K562 (cell line): ENCODE results near the gene CDH8. TPM values are rescaled to one million over a fixed set of nuclear protein-coding genes. Genes with fewer than 3 reads are reported as not detected.

ENCODE experiments used
- ATAC-seq: fragments of 200-7000 bp; cut with Tn5 transposase; 3 replicates; pipeline ENCODE4 v1.9.1; 2020; ENCODE audit warnings: moderate library complexity
- BruUV-seq: library from RNA; stranded (reverse); fragments of 400-500 nt; replicated peaks from 2 replicates; lab custom pipeline; 2021; lab: Mats Ljungman, UMichigan
- CTCF ChIA-PET: fragments of 300-600 bp; formaldehyde crosslinking; extraction: SDS; loops from one replicate; lab custom pipeline; 2021; ENCODE audit warnings: low intra/inter-chr PET ratio; lab: Yijun Ruan, JAX
- POLR2A ChIA-PET: fragments of 300-600, 350-650 bp; sonication (Branson Sonifier 250); formaldehyde crosslinking; extraction: SDS; loops from one replicate; lab custom pipeline; 2021; ENCODE audit warnings: antibody characterized with exemption, inconsistent platforms; lab: Yijun Ruan, JAX
- DNase-seq, 4 experiments: peaks; one replicate each; pipeline versions ENCODE4 v3.0.0 to v3.0.0-alpha.2; 2011 to 2018; ENCODE audit warnings: low spot score in 3 of 4, mixed read lengths in 3 of 4; ENCODE audit errors: extremely low read depth in 1 of 4
- FAIRE-seq: peaks from 2 replicates; lab custom pipeline; 2011; peaks lifted over from hg19 to GRCh38; lab: Jason Lieb, UNC
- H2AFZ ChIP-seq: 2 replicates; pipeline ENCODE4 v1.6.0; 2011; ENCODE audit warnings: low read depth, low read length, control low read depth, inconsistent platforms
- H3K27ac ChIP-seq: fragments of 200-600 bp; 3 replicates; pipeline ENCODE4 v1.8.0; 2011; ENCODE audit warnings: low read depth, mild to moderate bottlenecking, control low read depth, inconsistent platforms, low read length, moderate library complexity, mixed read lengths; ENCODE audit errors: extremely low read depth
- H3K27me3 ChIP-seq, 2 experiments: fragments of 300-600 bp in 1 of 2; 2 replicates in 1 of 2; 3 replicates in 1 of 2; pipeline versions ENCODE4 v1.6.0 to v1.8.0; 2011; ENCODE audit warnings: inconsistent platforms in 2 of 2, low read length in 2 of 2, mild to moderate bottlenecking in 1 of 2, mixed read lengths in 1 of 2, moderate library complexity in 1 of 2; ENCODE audit not compliant: control insufficient read depth in 2 of 2, insufficient read depth in 2 of 2
- H3K36me3 ChIP-seq: fragments of 300-600 bp; 3 replicates; pipeline ENCODE4 v1.8.0; 2011; ENCODE audit warnings: mild to moderate bottlenecking, low read length, inconsistent platforms; ENCODE audit not compliant: control insufficient read depth, insufficient read depth
- H3K4me1 ChIP-seq, 2 experiments: fragments of 200-600 bp in 1 of 2; replicated peaks in 1 of 2; 2 replicates in 1 of 2; 3 replicates in 1 of 2; pipeline versions ENCODE4 v1.5.1 to v1.8.0; 2011; ENCODE audit warnings: inconsistent platforms in 2 of 2, low read length in 2 of 2, mild to moderate bottlenecking in 1 of 2, mixed read lengths in 1 of 2, moderate library complexity in 1 of 2; ENCODE audit not compliant: control insufficient read depth in 2 of 2, insufficient read depth in 2 of 2
- H3K4me2 ChIP-seq: 2 replicates; pipeline ENCODE4 v1.6.1; 2011; ENCODE audit warnings: low read length, control low read depth, inconsistent platforms, mixed read lengths; ENCODE audit not compliant: insufficient read depth
- H3K4me3 ChIP-seq: fragments of 200-600 bp; sonication (generic), shearing (Covaris generic); 2 replicates; pipeline ENCODE4 v1.5.1; 2016; ENCODE audit warnings: control low read depth, inconsistent platforms
- H3K79me2 ChIP-seq: fragments of 200-600 bp; 3 replicates; pipeline ENCODE4 v1.8.0; 2011; ENCODE audit warnings: low read length, inconsistent platforms; ENCODE audit not compliant: control insufficient read depth, insufficient read depth
- H3K9ac ChIP-seq, 2 experiments: 2 replicates each; pipeline versions ENCODE4 v1.6.0 to v1.6.1; 2011; ENCODE audit warnings: low read depth in 2 of 2, low read length in 2 of 2, control low read depth in 1 of 2, inconsistent platforms in 1 of 2, mild to moderate bottlenecking in 1 of 2, mixed read lengths in 1 of 2; ENCODE audit not compliant: insufficient read depth in 1 of 2
- H3K9me1 ChIP-seq: one replicate; pipeline ENCODE4 v1.6.0; 2011; ENCODE audit warnings: inconsistent platforms, mild to moderate bottlenecking, low read length, moderate library complexity; ENCODE audit not compliant: control insufficient read depth, insufficient read depth
- H3K9me3 ChIP-seq: replicated peaks from 2 replicates; pipeline ENCODE4 v1.5.1; 2011; ENCODE audit warnings: low read depth, low read length, inconsistent platforms; ENCODE audit not compliant: control insufficient read depth, insufficient read depth
- H4K20me1 ChIP-seq: replicated peaks from 2 replicates; pipeline ENCODE4 v1.6.1; 2011; ENCODE audit warnings: low read length, inconsistent platforms, mixed read lengths; ENCODE audit not compliant: control insufficient read depth, insufficient read depth
- CHD1 ChIP-seq: fragments of 200-600 bp; sonication (generic); IDR thresholded peaks from one replicate; pipeline ENCODE4 v1.6.1; 2012; ENCODE audit warnings: mild to moderate bottlenecking, moderate library complexity, low read length, inconsistent platforms
- CREB1 ChIP-seq, 2 experiments: sonication (generic) in 1 of 2; formaldehyde crosslinking in 1 of 2; IDR thresholded peaks; 2 replicates each; pipeline versions ENCODE4 v1.6.1 to v1.8.0; 2012 to 2022; ENCODE audit warnings: inconsistent platforms in 1 of 2, mild to moderate bottlenecking in 1 of 2, missing genetic modification reagents in 1 of 2, moderate library complexity in 1 of 2
- FOXA1 ChIP-seq: fragments of 450-650 bp; IDR thresholded peaks from 2 replicates; pipeline ENCODE4 v1.6.1; 2016; ENCODE audit warnings: mild to moderate bottlenecking, borderline replicate concordance
- GATAD2B ChIP-seq: fragments of 450-650 bp; IDR thresholded peaks from 2 replicates; pipeline ENCODE4 v1.6.1; 2017; ENCODE audit warnings: mild to moderate bottlenecking, borderline replicate concordance
- MAZ ChIP-seq, 2 experiments: fragments of 450-650 bp in 1 of 2; sonication (generic) in 1 of 2; formaldehyde crosslinking; IDR thresholded peaks in 1 of 2; conservative IDR thresholded peaks in 1 of 2; 2 replicates each; pipeline versions ENCODE4 v1.4.0 to v1.5.0; 2020; ENCODE audit warnings: mild to moderate bottlenecking in 1 of 2, missing genetic modification reagents in 1 of 2
- MCM5 ChIP-seq: fragments of 450-650 bp; IDR thresholded peaks from 2 replicates; pipeline ENCODE4 v1.6.1; 2016; ENCODE audit warnings: low read depth
- NFE2L1 ChIP-seq: fragments of 450-650 bp; IDR thresholded peaks from 2 replicates; pipeline ENCODE4 v1.6.1; 2016; ENCODE audit warnings: missing genetic modification characterization, low read depth, mild to moderate bottlenecking, missing compliant biosample characterization, moderate library complexity, borderline replicate concordance
- TCFL5 ChIP-seq: fragments of 250-450 bp; sonication (Bioruptor Pico); conservative IDR thresholded peaks from 2 replicates; pipeline ENCODE4 v1.6.1; 2021; ENCODE audit warnings: mild to moderate bottlenecking, moderate library complexity, matching md5 sums
- ZNF134 ChIP-seq: fragments of 250-450 bp; sonication (Bioruptor Pico); conservative IDR thresholded peaks from 2 replicates; pipeline ENCODE4 v1.4.0; 2020
- ZNF316 ChIP-seq: fragments of 450-650 bp; IDR thresholded peaks from 2 replicates; pipeline ENCODE4 v1.6.1; 2016
- ZNF561 ChIP-seq: fragments of 450-650 bp; formaldehyde crosslinking; conservative IDR thresholded peaks from 2 replicates; pipeline ENCODE4 v1.4.0; 2020; ENCODE audit warnings: mild to moderate bottlenecking, moderate library complexity
- WGBS: fragments of 100-300 bp; shearing (Covaris generic); methylation state at CpG from one replicate; pipeline ENCODE4 v1.1.6; 2016; ENCODE audit warnings: low coverage, mixed read lengths; ENCODE audit not compliant: insufficient coverage; ENCODE audit errors: missing lambda C conversion rate; 5-methylcytosine and 5-hydroxymethylcytosine counted together
- in situ Hi-C: fragments of 300-500 bp; cut with MboI; formaldehyde crosslinking; loops from 4 replicates; pipeline ENCODE4 v1.15.0; 2018; ENCODE audit warnings: inconsistent platforms, mixed read lengths
- intact Hi-C: fragments of 100-400 bp; cut with micrococcal nuclease; formaldehyde crosslinking; loops from 2 replicates; pipeline ENCODE4 v1.14.2; 2022
- polyA plus RNA-seq, 8 experiments: library from polyadenylated mRNA; depleted of rRNA in 4 of 8; stranded (reverse) in 5 of 8; unstranded in 3 of 8; fragments of >200 nt; fragmentation: Nextera tagmentation in 2 of 8; fragmentation: Illumina TruSeq in 1 of 8; extraction: Ambion mirVana in 2 of 8; extraction: Trizol in 1 of 8; gene quantifications; 2 replicates each; pipeline versions ENCODE4 v1.2.1 to v1.2.3, GENCODE V29; 2011 to 2014; ENCODE audit warnings: inconsistent platforms in 1 of 8, missing spikeins in 1 of 8
- total RNA-seq, 7 experiments: library from RNA; depleted of rRNA in 6 of 7; stranded (reverse); fragments of >200 nt in 6 of 7; fragmentation: Illumina TruSeq in 2 of 7; extraction: Trizol in 2 of 7; gene quantifications; 2 replicates each; pipeline versions ENCODE4 v1.2.1 to v1.2.3, GENCODE V29; 2011 to 2021; ENCODE audit warnings: low replicate concordance in 1 of 7
- TF ChIP-seq, protein P1 (sequence below): sonication (generic); formaldehyde crosslinking; IDR thresholded peaks from 2 replicates; pipeline ENCODE4 v1.8.0; 2023; ENCODE audit warnings: mild to moderate bottlenecking, missing genetic modification reagents
- TF ChIP-seq, protein P2 (sequence below): sonication (generic); formaldehyde crosslinking; IDR thresholded peaks from 2 replicates; pipeline ENCODE4 v1.8.0; 2022; ENCODE audit warnings: mild to moderate bottlenecking, missing genetic modification reagents
- TF ChIP-seq, protein P3 (sequence below): fragments of 450-650 bp; IDR thresholded peaks from 2 replicates; pipeline ENCODE4 v1.6.1; 2016
- TF ChIP-seq, protein P4 (sequence below): fragments of 450-650 bp; formaldehyde crosslinking; IDR thresholded peaks from 2 replicates; pipeline ENCODE4 v1.4.0; 2022; ENCODE audit warnings: missing genetic modification characterization

CDH8 gene
- total and polyA plus RNA-seq, 9 of the 15 experiments (the other 6 are each of a cell fraction or from before 2014, with no cell fraction given), result 0.22 to 1.4 (median 0.42) TPM; not detected in 4

DNA sequence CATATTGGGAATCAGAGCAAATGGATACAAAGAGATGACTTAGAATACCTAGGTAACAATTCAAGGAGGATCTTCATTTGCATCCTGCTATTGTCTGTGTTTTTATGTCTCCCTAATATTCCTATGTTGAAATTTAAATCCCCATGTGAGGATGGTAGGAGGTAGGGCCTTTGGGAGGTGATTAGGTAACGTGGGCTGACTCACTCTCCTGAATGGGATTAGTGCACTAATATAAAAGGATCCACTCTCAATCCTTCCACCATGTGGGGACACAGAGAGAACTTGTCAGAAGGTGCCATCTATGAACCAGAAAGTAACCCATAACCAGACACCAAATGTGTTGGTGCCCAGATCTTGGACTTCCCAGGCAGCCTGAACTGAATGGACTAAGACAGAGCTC, 83.4 kb downstream of the CDH8 start (continued):
- TF ChIP-seq, protein P1, sequence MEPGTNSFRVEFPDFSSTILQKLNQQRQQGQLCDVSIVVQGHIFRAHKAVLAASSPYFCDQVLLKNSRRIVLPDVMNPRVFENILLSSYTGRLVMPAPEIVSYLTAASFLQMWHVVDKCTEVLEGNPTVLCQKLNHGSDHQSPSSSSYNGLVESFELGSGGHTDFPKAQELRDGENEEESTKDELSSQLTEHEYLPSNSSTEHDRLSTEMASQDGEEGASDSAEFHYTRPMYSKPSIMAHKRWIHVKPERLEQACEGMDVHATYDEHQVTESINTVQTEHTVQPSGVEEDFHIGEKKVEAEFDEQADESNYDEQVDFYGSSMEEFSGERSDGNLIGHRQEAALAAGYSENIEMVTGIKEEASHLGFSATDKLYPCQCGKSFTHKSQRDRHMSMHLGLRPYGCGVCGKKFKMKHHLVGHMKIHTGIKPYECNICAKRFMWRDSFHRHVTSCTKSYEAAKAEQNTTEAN, result no peak
- TF ChIP-seq CREB1 (IDR thresholded peaks at IDR 0.05) (no peak), CREB1 (CRISPR knock-in tag; IDR thresholded peaks at IDR 0.05) (no peak), ZNF561 (CRISPR knock-in tag) (no peak), ZNF134 (CRISPR knock-in tag) (no peak), ZNF316 (no peak)
- TF ChIP-seq, protein P2, sequence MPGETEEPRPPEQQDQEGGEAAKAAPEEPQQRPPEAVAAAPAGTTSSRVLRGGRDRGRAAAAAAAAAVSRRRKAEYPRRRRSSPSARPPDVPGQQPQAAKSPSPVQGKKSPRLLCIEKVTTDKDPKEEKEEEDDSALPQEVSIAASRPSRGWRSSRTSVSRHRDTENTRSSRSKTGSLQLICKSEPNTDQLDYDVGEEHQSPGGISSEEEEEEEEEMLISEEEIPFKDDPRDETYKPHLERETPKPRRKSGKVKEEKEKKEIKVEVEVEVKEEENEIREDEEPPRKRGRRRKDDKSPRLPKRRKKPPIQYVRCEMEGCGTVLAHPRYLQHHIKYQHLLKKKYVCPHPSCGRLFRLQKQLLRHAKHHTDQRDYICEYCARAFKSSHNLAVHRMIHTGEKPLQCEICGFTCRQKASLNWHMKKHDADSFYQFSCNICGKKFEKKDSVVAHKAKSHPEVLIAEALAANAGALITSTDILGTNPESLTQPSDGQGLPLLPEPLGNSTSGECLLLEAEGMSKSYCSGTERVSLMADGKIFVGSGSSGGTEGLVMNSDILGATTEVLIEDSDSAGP, result no peak
- TF ChIP-seq, all 486 proteins: peak for 0

DNA sequence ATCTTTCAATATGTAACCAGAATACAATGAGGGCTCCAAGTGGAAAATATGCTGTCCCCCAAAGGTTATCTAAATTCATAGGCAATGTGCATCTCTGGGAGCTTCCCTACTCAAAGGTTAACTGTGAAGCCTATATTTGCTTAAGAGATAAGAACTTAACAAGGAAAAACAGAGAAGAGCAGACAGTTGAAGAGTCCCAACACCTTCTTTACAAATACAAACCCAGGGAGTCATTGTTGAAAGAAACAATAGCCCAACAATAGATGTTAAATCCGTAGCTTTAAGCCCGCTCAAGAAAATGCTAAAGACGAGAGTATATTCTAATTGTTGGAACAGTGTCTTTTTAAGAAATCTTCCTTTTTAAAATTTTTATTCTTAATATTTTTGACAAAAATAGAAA, 87.8 kb downstream of the CDH8 start:
- no peak for TF ChIP-seq MCM5
- TF ChIP-seq MAZ (CRISPR knock-in tag; conservative IDR thresholded peaks at IDR 0.05 in 1 of 2, IDR thresholded peaks at IDR 0.05 in 1 of 2), result no peak
- no peak for TF ChIP-seq CHD1
- no peak for TF ChIP-seq GATAD2B
- TF ChIP-seq, protein P3, sequence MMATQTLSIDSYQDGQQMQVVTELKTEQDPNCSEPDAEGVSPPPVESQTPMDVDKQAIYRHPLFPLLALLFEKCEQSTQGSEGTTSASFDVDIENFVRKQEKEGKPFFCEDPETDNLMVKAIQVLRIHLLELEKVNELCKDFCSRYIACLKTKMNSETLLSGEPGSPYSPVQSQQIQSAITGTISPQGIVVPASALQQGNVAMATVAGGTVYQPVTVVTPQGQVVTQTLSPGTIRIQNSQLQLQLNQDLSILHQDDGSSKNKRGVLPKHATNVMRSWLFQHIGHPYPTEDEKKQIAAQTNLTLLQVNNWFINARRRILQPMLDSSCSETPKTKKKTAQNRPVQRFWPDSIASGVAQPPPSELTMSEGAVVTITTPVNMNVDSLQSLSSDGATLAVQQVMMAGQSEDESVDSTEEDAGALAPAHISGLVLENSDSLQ, result no peak
- TF ChIP-seq, protein P4, sequence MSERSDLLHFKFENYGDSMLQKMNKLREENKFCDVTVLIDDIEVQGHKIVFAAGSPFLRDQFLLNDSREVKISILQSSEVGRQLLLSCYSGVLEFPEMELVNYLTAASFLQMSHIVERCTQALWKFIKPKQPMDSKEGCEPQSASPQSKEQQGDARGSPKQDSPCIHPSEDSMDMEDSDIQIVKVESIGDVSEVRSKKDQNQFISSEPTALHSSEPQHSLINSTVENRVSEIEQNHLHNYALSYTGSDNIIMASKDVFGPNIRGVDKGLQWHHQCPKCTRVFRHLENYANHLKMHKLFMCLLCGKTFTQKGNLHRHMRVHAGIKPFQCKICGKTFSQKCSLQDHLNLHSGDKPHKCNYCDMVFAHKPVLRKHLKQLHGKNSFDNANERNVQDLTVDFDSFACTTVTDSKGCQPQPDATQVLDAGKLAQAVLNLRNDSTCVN (CRISPR knock-in tag), result no peak
- no peak for TF ChIP-seq TCFL5
- TF ChIP-seq NFE2L1 (tag), result no peak
- no peak for TF ChIP-seq FOXA1
- CTCF ChIA-PET, result no interaction called here
- Histone ChIP-seq H3K36me3 (no peaks in the 10 kb centered on the region), H4K20me1 (no peaks in the 10 kb centered on the region), H3K4me3 (no peak overlapping the region), H2AFZ (no peak overlapping the region), H3K9me3 (no peaks in the 10 kb centered on the region; the same call in 1 of the 2 replicates), H3K9me1 (no peaks in the 10 kb centered on the region), H3K27ac (no peak overlapping the region), H3K4me2 (no peak overlapping the region), H3K79me2 (no peaks in the 10 kb centered on the region), H3K9ac (no peak overlapping the region), H3K4me1 (no peaks in the 10 kb centered on the region), H3K27me3 (no peaks in the 10 kb centered on the region)
- no TSS peak for BruUV-seq
- POLR2A ChIA-PET, result no interaction called here
- WGBS, result 2% methylated on average over 3 of the region's 3 CpGs
- ATAC-seq, result no peak
- intact Hi-C loops, result no loop called here
- in situ Hi-C loops, result no loop called here
- DNase-seq, result no peak
- FAIRE-seq, result no peak
